Type B pancreatic cell (in vitro differentiated cells): ENCODE results near the gene AOPEP. TPM values are rescaled to one million over a fixed set of nuclear protein-coding genes. Genes with fewer than 3 reads are reported as not detected.
A peak's percentile ranks its signal among the peaks of the same experiment; 100 is the strongest.

Experiments used
- DNase-seq: peaks from one replicate; pipeline ENCODE4 v3.0.0; 2021; ENCODE audit warnings: mixed read lengths; ENCODE audit not compliant: unreplicated experiment; ENCODE audit errors: extremely low spot score
- H3K27ac Mint-ChIP-seq: 2 replicates; pipeline ENCODE4 v1.8.0; 2021; ENCODE audit warnings: mild to moderate bottlenecking, mixed read lengths
- H3K27me3 Mint-ChIP-seq: 2 replicates; pipeline ENCODE4 v1.8.0; 2021; ENCODE audit warnings: mixed read lengths
- H3K36me3 Mint-ChIP-seq: 2 replicates; pipeline ENCODE4 v1.8.0; 2021; ENCODE audit warnings: mixed read lengths
- H3K4me1 Mint-ChIP-seq: one replicate; pipeline ENCODE4 v1.8.0; 2021; ENCODE audit warnings: mixed read lengths; ENCODE audit not compliant: unreplicated experiment
- H3K4me3 Mint-ChIP-seq: 2 replicates; pipeline ENCODE4 v1.8.0; 2021; ENCODE audit warnings: mild to moderate bottlenecking, mixed read lengths
- H3K9me3 Mint-ChIP-seq: 2 replicates; pipeline ENCODE4 v1.8.0; 2021; ENCODE audit warnings: mixed read lengths
- total RNA-seq: library from RNA; stranded (reverse); gene quantifications from 2 replicates; pipeline ENCODE4 v1.2.1, GENCODE V29; 2021; ENCODE audit warnings: low replicate concordance
- TF ChIP-seq, protein P1 (sequence below): fragments of 200-600 bp; sonication (generic); conservative IDR thresholded peaks from 2 replicates; pipeline ENCODE4 v1.5.0; 2021; ENCODE audit warnings: antibody characterized with exemption, mild to moderate bottlenecking

The AOPEP gene
- total RNA-seq, 1 donor from 2014 or later: 89.3 TPM

DNA sequence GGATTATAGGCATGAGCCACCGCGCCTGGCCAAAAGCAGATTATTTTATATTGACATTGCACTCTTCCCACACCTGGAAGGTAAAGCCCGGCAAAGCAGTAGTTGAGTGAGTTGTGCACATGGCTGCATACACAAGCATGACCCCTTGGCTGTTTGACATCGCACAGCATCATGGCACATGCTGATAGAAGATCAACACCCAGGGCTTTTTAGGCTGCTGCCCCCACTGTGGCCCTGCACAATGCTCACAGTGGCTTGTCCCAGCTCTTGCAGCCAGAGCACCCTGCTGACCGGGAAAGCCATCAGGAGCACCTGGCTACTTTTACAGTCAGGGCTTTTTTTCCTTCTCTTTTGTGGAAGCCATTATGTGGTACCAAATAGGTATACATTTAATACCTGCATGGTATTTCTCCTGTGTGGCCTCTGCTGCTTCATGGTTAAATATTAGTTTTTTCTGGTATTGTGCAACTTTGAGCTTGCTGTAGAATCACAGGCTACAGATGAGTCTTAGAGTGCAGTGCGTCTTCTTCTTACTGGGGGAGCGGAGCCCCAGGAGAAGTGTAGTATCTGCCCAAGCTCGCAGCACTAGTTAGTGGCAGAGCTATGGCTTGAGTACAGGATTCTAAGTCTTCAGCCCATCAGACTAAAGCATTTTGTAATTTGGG is 264.5 kb downstream of the AOPEP start:
- peaks cover 52% of the 10 kb centered on the region for H3K4me1 Mint-ChIP-seq
- DNase-seq: no peak
- H3K27ac Mint-ChIP-seq: no peak overlapping the region
- no peaks in the 10 kb centered on the region for H3K9me3 Mint-ChIP-seq
- H3K4me3 Mint-ChIP-seq: no peak overlapping the region
- H3K36me3 Mint-ChIP-seq: peaks cover 20% of the 10 kb centered on the region
- H3K27me3 Mint-ChIP-seq: no peaks in the 10 kb centered on the region
- TF ChIP-seq, protein P1, sequence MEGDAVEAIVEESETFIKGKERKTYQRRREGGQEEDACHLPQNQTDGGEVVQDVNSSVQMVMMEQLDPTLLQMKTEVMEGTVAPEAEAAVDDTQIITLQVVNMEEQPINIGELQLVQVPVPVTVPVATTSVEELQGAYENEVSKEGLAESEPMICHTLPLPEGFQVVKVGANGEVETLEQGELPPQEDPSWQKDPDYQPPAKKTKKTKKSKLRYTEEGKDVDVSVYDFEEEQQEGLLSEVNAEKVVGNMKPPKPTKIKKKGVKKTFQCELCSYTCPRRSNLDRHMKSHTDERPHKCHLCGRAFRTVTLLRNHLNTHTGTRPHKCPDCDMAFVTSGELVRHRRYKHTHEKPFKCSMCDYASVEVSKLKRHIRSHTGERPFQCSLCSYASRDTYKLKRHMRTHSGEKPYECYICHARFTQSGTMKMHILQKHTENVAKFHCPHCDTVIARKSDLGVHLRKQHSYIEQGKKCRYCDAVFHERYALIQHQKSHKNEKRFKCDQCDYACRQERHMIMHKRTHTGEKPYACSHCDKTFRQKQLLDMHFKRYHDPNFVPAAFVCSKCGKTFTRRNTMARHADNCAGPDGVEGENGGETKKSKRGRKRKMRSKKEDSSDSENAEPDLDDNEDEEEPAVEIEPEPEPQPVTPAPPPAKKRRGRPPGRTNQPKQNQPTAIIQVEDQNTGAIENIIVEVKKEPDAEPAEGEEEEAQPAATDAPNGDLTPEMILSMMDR: no peak

DNA sequence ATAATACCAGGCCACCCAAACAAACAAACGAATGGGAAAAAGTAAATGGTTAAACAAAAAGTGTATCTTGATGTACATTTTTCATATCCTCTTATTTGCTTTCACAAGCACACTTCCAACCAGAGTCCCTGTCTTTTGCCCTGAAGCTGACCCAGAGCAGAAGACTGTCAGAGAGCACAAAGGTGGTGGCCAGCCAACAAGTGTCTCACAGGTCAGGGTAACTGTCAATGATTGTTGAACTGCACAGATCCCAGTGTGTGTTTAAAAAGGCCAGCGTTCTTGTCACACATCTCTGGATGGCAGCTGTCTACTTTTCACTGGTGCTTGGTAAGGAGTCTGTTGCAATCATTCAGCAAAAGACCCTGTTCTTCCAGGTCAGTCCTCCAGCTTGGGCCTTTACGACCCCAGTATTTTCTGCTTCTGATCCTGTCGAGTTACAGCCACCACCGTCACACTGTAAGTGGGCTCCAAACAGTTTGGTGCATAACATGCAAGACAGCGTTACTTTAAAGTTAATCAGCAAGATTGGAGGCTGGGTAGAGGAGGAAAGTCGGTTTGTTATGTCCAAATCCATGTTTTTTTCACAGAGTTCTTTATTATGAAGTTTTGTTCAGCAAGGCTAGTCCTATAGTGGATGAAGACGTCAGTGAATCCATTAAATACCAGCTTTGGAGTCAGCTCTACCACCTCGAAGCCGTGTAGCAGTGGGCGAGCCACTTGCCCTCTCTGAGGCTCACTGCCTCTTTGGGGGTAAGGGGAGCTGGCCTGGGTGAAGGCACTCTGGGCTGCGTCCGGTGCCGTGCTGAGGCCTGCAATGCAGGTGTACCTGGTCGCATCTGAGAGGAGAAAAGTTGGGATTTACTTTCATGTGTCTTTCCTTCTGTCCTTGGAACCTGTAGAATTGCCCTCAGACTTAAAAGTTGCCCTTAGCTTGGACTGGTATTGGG is 265.7 kb downstream of the AOPEP start:
- peaks cover 59% of the 10 kb centered on the region for H3K4me1 Mint-ChIP-seq
- peaks cover 15% of the 10 kb centered on the region for H3K36me3 Mint-ChIP-seq
- no peaks in the 10 kb centered on the region for H3K9me3 Mint-ChIP-seq
- H3K27ac Mint-ChIP-seq: peak overlapping the region; percentile 20
- no peaks in the 10 kb centered on the region for H3K27me3 Mint-ChIP-seq
- no peak overlapping the region for H3K4me3 Mint-ChIP-seq
- TF ChIP-seq, protein P1: no peak
- no peak for DNase-seq

DNA sequence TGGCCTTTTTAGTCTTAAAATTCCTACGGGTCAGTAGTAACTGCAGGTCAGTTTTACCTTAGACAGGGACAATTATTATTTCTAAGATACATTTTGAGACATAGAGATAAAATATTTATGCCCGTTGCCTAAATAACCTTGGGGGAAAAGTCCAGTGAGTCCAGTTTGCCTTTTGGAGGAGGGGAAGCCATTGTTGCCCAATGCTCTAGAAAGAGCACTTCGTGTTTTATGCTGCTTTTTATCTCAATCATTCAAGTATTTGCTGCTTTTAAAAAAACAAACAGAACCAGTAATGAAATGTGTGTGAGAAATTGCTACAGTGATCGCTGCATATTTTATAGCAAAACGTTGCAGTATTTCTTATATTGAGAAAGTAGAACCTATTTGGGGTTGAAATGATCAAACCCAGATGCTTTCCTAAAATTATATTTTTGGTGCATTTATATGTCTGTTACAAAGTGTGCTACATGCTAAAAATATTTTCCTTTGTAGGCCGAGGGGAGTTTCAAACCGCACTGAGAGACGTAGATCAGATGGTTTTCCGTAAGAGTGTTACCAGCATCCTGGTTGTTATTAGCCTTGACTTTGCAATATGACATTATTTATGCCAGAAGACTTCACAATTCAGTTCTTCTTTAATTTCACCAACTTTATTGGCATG is 266.8 kb downstream of the AOPEP start:
- Mint-ChIP-seq H3K27me3 (no peaks in the 10 kb centered on the region), H3K4me1 (peaks cover 51% of the 10 kb centered on the region), H3K27ac (peak overlapping the region; percentile 20), H3K4me3 (no peak overlapping the region), H3K36me3 (peaks cover 8% of the 10 kb centered on the region), H3K9me3 (no peaks in the 10 kb centered on the region)
- TF ChIP-seq, protein P1: no peak
- DNase-seq: no peak

DNA sequence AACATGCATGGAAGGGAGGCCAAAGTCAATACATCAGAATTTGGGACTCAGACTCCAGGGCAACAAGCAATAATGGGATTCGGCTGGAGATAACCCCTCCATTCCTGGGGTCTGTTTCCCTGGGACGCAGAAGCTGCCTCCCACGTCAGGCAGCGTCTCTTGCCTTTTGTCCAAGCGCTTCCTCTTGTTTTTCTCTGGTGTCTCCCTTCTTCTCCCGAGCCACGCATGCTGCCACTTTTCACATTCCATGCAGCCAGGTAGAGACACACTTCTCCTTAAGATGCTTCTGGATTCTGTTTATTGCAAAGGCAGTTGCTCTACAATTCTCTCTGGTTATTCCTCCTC is 267.3 kb downstream of the AOPEP start:
- TF ChIP-seq, protein P1: no peak
- no peak for DNase-seq
- Mint-ChIP-seq H3K4me1 (peaks cover 51% of the 10 kb centered on the region), H3K27ac (peak overlapping the region; percentile 20), H3K36me3 (peaks cover 5% of the 10 kb centered on the region), H3K9me3 (no peaks in the 10 kb centered on the region), H3K27me3 (no peaks in the 10 kb centered on the region), H3K4me3 (no peak overlapping the region)

DNA sequence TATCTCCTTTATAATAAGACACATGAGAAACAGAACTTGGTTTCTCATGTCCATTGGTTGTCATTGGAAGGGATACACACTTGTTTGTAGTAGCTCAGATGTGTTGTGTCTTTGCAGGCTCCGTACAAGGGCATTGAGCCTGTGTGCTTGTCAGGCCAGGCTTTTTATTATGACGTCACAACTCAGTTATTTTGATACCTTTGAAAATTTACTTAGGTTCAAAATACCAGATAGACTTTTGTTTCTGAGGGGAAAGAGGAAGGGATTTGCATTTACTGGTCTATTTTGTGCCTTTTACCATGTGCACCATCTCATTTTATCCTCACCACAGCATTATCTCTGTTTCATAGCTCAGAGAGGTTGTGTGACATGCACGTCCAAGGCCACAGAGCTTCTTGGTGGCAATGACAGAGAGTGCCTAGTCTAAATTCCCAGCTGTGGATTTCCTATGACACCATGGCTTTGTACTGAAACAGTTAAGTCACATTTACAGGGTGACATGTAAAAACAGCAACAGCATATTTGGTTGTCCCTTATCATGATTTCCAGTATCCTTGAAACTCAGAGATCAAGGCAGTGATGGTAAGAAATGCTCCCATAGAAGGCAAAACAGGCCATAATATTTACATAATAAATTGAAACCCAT is 268.7 kb downstream of the AOPEP start:
- Mint-ChIP-seq H3K27ac (peak overlapping the region; percentile 91), H3K36me3 (peaks cover under 1% of the 10 kb centered on the region)
- TF ChIP-seq, protein P1: no peak

More for the DNA sequence above, 268.7 kb downstream of the AOPEP start:
- H3K27me3 Mint-ChIP-seq: no peaks in the 10 kb centered on the region
- DNase-seq: no peak
- peaks cover 55% of the 10 kb centered on the region for H3K4me1 Mint-ChIP-seq
- H3K9me3 Mint-ChIP-seq: no peaks in the 10 kb centered on the region
- H3K4me3 Mint-ChIP-seq: no peak overlapping the region
